ENCODE data around the gene CHCHD6. TPM values are rescaled to one million over a fixed set of nuclear protein-coding genes. Genes with fewer than 3 reads are reported as not detected.

CHCHD6 gene
- total RNA-seq, 2 experiments from 2014 or later, result 17.2 to 17.7 TPM

DNA sequence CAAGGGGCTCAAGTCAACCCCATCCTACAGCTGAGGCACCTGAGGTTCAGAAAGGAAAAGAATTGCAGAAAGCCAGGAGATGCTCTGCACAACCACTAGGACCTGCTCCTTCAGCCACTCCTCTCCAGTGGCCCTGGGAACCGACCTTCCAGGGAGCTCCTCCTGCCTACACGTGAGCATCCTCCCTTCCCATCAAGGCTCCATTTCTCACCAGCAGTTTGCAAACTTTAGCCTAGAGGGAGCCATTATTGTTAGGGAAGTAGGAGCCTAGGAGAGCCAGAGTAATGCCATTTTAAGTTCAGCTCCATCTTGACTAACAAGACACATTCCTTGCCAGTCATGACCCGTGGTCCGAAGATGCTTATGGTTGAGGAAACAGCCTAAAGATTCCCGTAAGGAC lies 11.2 kb upstream of the CHCHD6 start:
- Mint-ChIP-seq H3K27me3 (ENCODE audit: low read depth) (peaks cover 30% of the 10 kb centered on the region), H3K27ac (no peak overlapping the region), H3K36me3 (ENCODE audit: low read depth) (no peaks in the 10 kb centered on the region), H3K4me3 (no peak overlapping the region), H3K4me1 (ENCODE audit: low read depth) (no peaks in the 10 kb centered on the region), H3K9me3 (no peaks in the 10 kb centered on the region)
- intact Hi-C loops (cut with micrococcal nuclease), result no loop called here
- CTCF ChIA-PET, result interaction anchor here (1.8 kb wide), 1 partner anchor 13 kb away, joined by 6 read pairs; no protein-coding TSS in a partner anchor
- no peak for DNase-seq

DNA sequence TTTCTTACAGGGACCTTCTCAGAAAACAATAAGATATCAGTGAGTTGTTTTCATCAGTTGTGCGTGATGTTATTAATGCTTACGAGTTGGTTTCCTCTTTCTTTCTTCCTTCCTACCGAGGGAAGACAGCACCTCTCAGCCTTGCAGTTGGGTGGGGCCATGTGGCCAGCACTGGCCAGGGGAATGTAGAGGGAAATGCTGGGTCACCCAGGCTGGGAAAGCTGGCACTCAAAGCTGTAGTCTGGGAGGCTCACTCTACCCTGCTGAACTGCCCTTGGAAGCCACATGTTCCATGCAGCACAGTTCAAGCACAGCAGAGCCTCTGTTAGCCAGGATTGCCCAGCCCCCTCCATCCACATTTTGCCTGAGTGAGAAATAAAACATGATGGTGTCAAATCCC lies 10.1 kb upstream of the CHCHD6 start:
- no peak for DNase-seq
- no peak overlapping the region for H3K4me3 Mint-ChIP-seq
- H3K27me3 Mint-ChIP-seq (ENCODE audit: low read depth), result peaks cover 30% of the 10 kb centered on the region
- intact Hi-C loops (cut with micrococcal nuclease), result no loop called here
- H3K36me3 Mint-ChIP-seq (ENCODE audit: low read depth), result no peaks in the 10 kb centered on the region
- no peak overlapping the region for H3K27ac Mint-ChIP-seq
- H3K9me3 Mint-ChIP-seq, result no peaks in the 10 kb centered on the region
- CTCF ChIA-PET, result no interaction called here
- H3K4me1 Mint-ChIP-seq (ENCODE audit: low read depth), result no peaks in the 10 kb centered on the region

DNA sequence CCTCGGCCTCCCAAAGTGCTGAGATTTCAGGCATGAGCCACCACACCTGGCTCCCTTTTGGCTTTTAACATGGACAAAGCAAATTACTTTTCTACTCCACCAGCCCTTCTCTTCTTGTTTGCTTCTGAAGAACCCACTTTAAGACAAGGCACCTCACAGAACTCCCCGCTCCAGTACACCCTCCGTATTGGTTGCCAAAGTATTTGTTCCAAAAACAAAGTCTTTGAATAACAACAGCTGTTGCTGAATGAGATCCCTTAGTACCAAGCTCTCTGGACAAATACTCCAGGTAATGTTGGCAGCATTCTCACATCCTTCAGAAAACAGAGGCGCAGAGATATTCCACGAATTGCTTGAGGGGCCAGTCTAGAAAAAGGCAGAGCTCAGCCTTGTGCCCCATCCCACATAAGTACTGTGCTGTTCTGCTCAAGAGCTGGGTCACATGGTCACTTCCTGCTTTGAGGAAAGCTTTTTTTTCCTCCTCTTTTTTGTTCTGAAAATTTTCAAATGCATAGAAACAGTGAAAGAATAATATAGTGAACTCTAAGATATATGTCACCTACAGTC lies 7.3 kb upstream of the CHCHD6 start:
- intact Hi-C loops (cut with micrococcal nuclease), result no loop called here
- no peak for DNase-seq
- CTCF ChIA-PET, result interaction anchor here (2.7 kb wide), 1 partner anchor 18 kb away, joined by 8 read pairs; no protein-coding TSS in a partner anchor
- Mint-ChIP-seq H3K4me1 (ENCODE audit: low read depth) (no peaks in the 10 kb centered on the region), H3K9me3 (no peaks in the 10 kb centered on the region), H3K27ac (no peak overlapping the region), H3K4me3 (no peak overlapping the region), H3K36me3 (ENCODE audit: low read depth) (no peaks in the 10 kb centered on the region), H3K27me3 (ENCODE audit: low read depth) (peaks cover 31% of the 10 kb centered on the region)

DNA sequence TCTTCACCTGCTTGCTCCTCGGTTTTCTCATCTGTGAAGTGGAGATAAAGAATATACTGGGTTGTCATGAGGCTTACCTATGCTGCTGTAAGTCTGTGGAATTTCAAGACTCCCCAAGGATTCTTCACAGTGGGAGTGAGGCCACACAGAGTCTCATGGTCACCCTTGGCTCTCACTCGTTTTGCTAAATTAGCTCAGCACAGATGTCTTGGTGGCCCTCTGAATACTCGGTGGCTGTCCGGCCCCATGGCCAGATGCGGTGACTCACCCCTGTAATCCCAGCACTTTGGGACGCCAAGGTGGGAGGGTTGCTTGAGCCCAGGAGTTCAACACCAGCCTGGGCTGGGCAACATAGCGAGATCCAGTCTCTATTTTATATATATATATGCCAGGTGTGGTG lies 5.0 kb upstream of the CHCHD6 start:
- H3K4me1 Mint-ChIP-seq (ENCODE audit: low read depth), result peaks cover 8% of the 10 kb centered on the region
- H3K27ac Mint-ChIP-seq, result no peak overlapping the region
- no peaks in the 10 kb centered on the region for H3K9me3 Mint-ChIP-seq
- CTCF ChIA-PET, result no interaction called here
- H3K4me3 Mint-ChIP-seq, result no peak overlapping the region
- peaks cover 23% of the 10 kb centered on the region for H3K27me3 Mint-ChIP-seq (ENCODE audit: low read depth)
- no peak for DNase-seq
- intact Hi-C loops (cut with micrococcal nuclease), result no loop called here
- no peaks in the 10 kb centered on the region for H3K36me3 Mint-ChIP-seq (ENCODE audit: low read depth)

- peak overlapping the region; percentile 97 for H3K4me3 Mint-ChIP-seq
- peak; percentile 13 for DNase-seq
- peaks cover 4% of the 10 kb centered on the region for H3K27me3 Mint-ChIP-seq (ENCODE audit: low read depth)
- H3K9me3 Mint-ChIP-seq, result no peaks in the 10 kb centered on the region
- CTCF ChIA-PET, result interaction anchor here (1.5 to 2.0 kb wide), 2 partner anchors 25 to 26 kb away, joined by 3 to 5 read pairs; no protein-coding TSS in a partner anchor
- H3K36me3 Mint-ChIP-seq (ENCODE audit: low read depth), result peaks cover 11% of the 10 kb centered on the region
- H3K27ac Mint-ChIP-seq, result no peak overlapping the region
- intact Hi-C loops (cut with micrococcal nuclease), result loop anchor here (1.0 kb wide), 3 partner anchors 207 to 278 kb away; partner anchors contain the start of gene ZXDC
- H3K4me1 Mint-ChIP-seq (ENCODE audit: low read depth), result peaks cover 19% of the 10 kb centered on the region
Measured at GRCh38 chr3:126704494-126705214, 614 bp downstream of the CHCHD6 start.

GRCh38 chr3:126706631-126707030 lies 2.6 kb downstream of the CHCHD6 start:
- no peaks in the 10 kb centered on the region for H3K9me3 Mint-ChIP-seq
- DNase-seq, result no peak
- no peaks in the 10 kb centered on the region for H3K27me3 Mint-ChIP-seq (ENCODE audit: low read depth)
- no peak overlapping the region for H3K27ac Mint-ChIP-seq
- intact Hi-C loops (cut with micrococcal nuclease), result no loop called here
- CTCF ChIA-PET, result no interaction called here
- no peak overlapping the region for H3K4me3 Mint-ChIP-seq
- H3K4me1 Mint-ChIP-seq (ENCODE audit: low read depth), result peaks cover 19% of the 10 kb centered on the region
- H3K36me3 Mint-ChIP-seq (ENCODE audit: low read depth), result peaks cover 11% of the 10 kb centered on the region

GRCh38 chr3:126711121-126711760 lies 7.2 kb downstream of the CHCHD6 start:
- H3K4me3 Mint-ChIP-seq, result no peak overlapping the region
- H3K27me3 Mint-ChIP-seq (ENCODE audit: low read depth), result no peaks in the 10 kb centered on the region
- DNase-seq, result no peak
- H3K4me1 Mint-ChIP-seq (ENCODE audit: low read depth), result peaks cover 3% of the 10 kb centered on the region
- no peak overlapping the region for H3K27ac Mint-ChIP-seq
- CTCF ChIA-PET, result interaction anchor here (1.3 kb wide), 1 partner anchor 32 kb away, joined by 3 read pairs; no protein-coding TSS in a partner anchor
- peaks cover 11% of the 10 kb centered on the region for H3K36me3 Mint-ChIP-seq (ENCODE audit: low read depth)
- H3K9me3 Mint-ChIP-seq, result no peaks in the 10 kb centered on the region
- intact Hi-C loops (cut with micrococcal nuclease), result no loop called here

DNA sequence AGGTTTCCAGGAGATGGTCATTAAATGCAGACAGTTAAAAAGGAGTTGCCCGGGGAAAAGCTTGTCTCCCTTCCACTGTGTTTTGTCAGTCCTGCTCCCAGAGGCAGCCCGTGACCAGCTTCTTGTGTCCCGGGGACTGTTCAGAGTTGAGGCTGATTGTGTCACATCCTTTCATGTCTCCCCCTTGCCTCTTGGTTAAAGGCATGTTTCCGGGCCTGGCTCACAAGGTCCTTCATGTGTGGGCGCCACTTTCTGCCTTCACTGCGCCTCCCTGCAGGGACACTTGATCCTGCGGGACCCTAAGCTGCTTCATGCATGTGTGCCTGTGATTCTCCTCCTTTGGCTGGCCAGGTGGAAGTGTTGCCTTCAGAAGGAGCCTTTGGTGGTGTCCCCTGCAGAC lies 9.2 kb downstream of the CHCHD6 start:
- CTCF ChIA-PET, result interaction anchor here (0.6 kb wide), 1 partner anchor 75 kb away, joined by 5 read pairs; no protein-coding TSS in a partner anchor
- no peak overlapping the region for H3K27ac Mint-ChIP-seq
- intact Hi-C loops (cut with micrococcal nuclease), result no loop called here
- DNase-seq, result no peak
- H3K36me3 Mint-ChIP-seq (ENCODE audit: low read depth), result peaks cover 3% of the 10 kb centered on the region
- H3K27me3 Mint-ChIP-seq (ENCODE audit: low read depth), result no peaks in the 10 kb centered on the region
- H3K9me3 Mint-ChIP-seq, result no peaks in the 10 kb centered on the region
- peaks cover 3% of the 10 kb centered on the region for H3K4me1 Mint-ChIP-seq (ENCODE audit: low read depth)
- no peak overlapping the region for H3K4me3 Mint-ChIP-seq

- no peaks in the 10 kb centered on the region for H3K9me3 Mint-ChIP-seq
- no peaks in the 10 kb centered on the region for H3K27me3 Mint-ChIP-seq (ENCODE audit: low read depth)
- CTCF ChIA-PET, result no interaction called here
- H3K4me3 Mint-ChIP-seq, result no peak overlapping the region
- no peaks in the 10 kb centered on the region for H3K36me3 Mint-ChIP-seq (ENCODE audit: low read depth)
- peaks cover 3% of the 10 kb centered on the region for H3K4me1 Mint-ChIP-seq (ENCODE audit: low read depth)
- DNase-seq, result no peak
- H3K27ac Mint-ChIP-seq, result no peak overlapping the region
- intact Hi-C loops (cut with micrococcal nuclease), result no loop called here
Measured at GRCh38 chr3:126714276-126714900, 10.3 kb downstream of the CHCHD6 start.

GRCh38 chr3:126714921-126715320 lies 10.9 kb downstream of the CHCHD6 start:
- CTCF ChIA-PET, result no interaction called here

DNA sequence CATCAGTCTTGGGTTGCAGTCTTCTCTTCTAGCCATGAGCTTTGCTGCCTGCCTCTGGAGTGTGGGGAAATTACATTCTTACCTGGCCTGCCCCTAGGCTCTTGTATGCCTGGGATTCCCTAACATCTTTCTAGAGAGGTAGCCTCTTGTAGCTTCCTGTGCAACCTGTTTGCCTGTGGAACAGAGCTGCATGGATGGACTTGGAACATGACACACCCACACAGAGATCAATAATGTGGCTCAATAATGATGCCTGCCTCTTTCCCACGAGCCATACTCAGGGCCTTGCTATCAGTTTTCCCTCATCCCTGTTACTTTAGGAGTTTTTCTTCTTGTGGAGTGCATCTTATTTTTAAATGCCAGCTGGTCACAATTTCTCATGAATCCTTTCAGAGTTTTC lies 11.4 kb downstream of the CHCHD6 start:
- Mint-ChIP-seq H3K4me1 (ENCODE audit: low read depth) (peaks cover 3% of the 10 kb centered on the region), H3K36me3 (ENCODE audit: low read depth) (no peaks in the 10 kb centered on the region), H3K9me3 (no peaks in the 10 kb centered on the region), H3K4me3 (no peak overlapping the region), H3K27ac (no peak overlapping the region), H3K27me3 (ENCODE audit: low read depth) (no peaks in the 10 kb centered on the region)
- intact Hi-C loops (cut with micrococcal nuclease), result no loop called here
- CTCF ChIA-PET, result interaction anchor here (1.0 kb wide), 1 partner anchor 831 kb away, joined by 3 read pairs; no protein-coding TSS in a partner anchor
- no peak for DNase-seq

More at GRCh38 chr3:126714921-126715320, 10.9 kb downstream of the CHCHD6 start:
- Mint-ChIP-seq H3K9me3 (no peaks in the 10 kb centered on the region), H3K4me3 (no peak overlapping the region), H3K27me3 (ENCODE audit: low read depth) (no peaks in the 10 kb centered on the region), H3K36me3 (ENCODE audit: low read depth) (no peaks in the 10 kb centered on the region), H3K27ac (no peak overlapping the region), H3K4me1 (ENCODE audit: low read depth) (peaks cover 3% of the 10 kb centered on the region)
- intact Hi-C loops (cut with micrococcal nuclease), result no loop called here
- DNase-seq, result no peak

- Mint-ChIP-seq H3K27ac (no peak overlapping the region), H3K27me3 (ENCODE audit: low read depth) (no peaks in the 10 kb centered on the region), H3K4me1 (ENCODE audit: low read depth) (peaks cover 3% of the 10 kb centered on the region), H3K9me3 (no peaks in the 10 kb centered on the region), H3K36me3 (ENCODE audit: low read depth) (no peaks in the 10 kb centered on the region), H3K4me3 (no peak overlapping the region)
- intact Hi-C loops (cut with micrococcal nuclease), result no loop called here
- CTCF ChIA-PET, result interaction anchor here (1.0 kb wide), 1 partner anchor 830 kb away, joined by 3 read pairs; no protein-coding TSS in a partner anchor
- no peak for DNase-seq
Measured at GRCh38 chr3:126716057-126716456, 12.0 kb downstream of the CHCHD6 start.

Measured in activated naive CD4-positive, alpha-beta T cell treated with anti-CD3 and anti-CD28 coated beads for 36 hours (primary cell).